GM12875 (cell line): Measurements from ENCODE around the gene CSF1R.

ENCODE experiments used
- H3K4me3 ChIP-seq: one replicate; pipeline ENCODE4 v1.5.1; 2011; ENCODE audit warnings: low read depth, low read length, control low read depth
- TF ChIP-seq, protein P1 (sequence below): IDR thresholded peaks from 2 replicates; pipeline ENCODE4 v1.5.1; 2011; ENCODE audit warnings: low read depth, mild to moderate bottlenecking, control low read depth, inconsistent platforms, low read length, moderate library complexity, borderline replicate concordance; ENCODE audit not compliant: insufficient read depth

The CSF1R gene

DNA sequence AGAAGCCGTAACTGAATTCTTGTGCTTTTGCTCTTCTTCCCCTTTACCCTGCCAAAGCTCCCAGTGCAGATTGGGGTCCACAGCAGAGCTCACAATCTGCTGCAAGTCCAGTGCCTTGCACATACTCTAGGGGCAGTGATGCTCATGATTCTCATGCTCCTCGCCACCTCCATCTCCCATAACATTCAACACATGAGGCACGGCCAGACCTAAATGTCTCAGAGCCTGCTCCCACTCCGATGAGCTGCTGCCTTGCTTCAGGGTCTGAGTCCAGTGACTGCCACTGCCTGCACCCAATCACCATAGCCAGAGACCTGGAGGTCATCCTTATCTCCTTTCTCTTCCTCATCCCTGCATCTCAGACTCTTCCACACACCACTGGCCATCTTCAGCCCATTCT lies 10.5 kb downstream of the CSF1R start:
- H3K4me3 ChIP-seq = no peak overlapping the region
- TF ChIP-seq, protein P1, sequence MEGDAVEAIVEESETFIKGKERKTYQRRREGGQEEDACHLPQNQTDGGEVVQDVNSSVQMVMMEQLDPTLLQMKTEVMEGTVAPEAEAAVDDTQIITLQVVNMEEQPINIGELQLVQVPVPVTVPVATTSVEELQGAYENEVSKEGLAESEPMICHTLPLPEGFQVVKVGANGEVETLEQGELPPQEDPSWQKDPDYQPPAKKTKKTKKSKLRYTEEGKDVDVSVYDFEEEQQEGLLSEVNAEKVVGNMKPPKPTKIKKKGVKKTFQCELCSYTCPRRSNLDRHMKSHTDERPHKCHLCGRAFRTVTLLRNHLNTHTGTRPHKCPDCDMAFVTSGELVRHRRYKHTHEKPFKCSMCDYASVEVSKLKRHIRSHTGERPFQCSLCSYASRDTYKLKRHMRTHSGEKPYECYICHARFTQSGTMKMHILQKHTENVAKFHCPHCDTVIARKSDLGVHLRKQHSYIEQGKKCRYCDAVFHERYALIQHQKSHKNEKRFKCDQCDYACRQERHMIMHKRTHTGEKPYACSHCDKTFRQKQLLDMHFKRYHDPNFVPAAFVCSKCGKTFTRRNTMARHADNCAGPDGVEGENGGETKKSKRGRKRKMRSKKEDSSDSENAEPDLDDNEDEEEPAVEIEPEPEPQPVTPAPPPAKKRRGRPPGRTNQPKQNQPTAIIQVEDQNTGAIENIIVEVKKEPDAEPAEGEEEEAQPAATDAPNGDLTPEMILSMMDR = peak; percentile 24; the same call in 1 of the 2 replicates

DNA sequence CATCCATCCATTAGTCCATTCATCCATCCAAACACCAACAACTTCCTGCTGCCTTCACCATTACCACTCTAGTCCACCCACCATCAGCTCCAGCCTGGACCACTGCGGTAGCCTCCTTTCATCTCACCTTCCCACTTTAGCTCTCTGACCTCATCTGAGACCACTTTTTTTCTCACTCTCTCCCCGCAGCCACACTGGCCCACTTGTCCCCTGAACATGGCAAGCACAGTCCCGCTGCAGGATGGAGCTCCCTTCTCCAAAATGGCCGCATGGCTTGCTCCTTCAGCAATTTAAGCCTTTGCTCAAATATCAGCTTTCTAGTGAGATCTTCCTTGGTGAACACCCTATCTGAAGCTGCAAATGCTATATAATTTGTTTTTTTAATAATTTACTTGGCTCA lies 11.1 kb downstream of the CSF1R start:
- TF ChIP-seq, protein P1 = no peak

DNA sequence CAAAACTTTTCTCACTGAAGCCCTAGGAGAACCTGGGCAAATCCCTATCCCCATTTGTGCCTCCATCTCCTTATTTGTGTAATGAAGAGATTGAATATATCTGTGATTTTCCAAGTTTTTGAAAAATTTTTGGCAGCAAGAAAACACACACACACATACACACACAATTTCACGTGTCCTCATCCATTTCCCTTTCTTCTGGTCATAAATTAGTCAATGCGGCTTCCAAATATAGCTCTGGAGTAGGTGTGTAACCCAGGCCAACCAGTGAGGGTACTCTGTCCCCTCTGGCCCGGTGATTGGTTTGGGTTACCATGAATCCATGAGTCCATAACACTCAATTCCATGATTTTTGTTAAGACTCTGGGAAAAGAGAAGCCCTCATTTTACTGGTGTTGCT lies 12.7 kb downstream of the CSF1R start:
- TF ChIP-seq, protein P1 = no peak
- H3K4me3 ChIP-seq = no peak overlapping the region

More for the DNA sequence above, 11.1 kb downstream of the CSF1R start:
- no peak overlapping the region for H3K4me3 ChIP-seq

DNA sequence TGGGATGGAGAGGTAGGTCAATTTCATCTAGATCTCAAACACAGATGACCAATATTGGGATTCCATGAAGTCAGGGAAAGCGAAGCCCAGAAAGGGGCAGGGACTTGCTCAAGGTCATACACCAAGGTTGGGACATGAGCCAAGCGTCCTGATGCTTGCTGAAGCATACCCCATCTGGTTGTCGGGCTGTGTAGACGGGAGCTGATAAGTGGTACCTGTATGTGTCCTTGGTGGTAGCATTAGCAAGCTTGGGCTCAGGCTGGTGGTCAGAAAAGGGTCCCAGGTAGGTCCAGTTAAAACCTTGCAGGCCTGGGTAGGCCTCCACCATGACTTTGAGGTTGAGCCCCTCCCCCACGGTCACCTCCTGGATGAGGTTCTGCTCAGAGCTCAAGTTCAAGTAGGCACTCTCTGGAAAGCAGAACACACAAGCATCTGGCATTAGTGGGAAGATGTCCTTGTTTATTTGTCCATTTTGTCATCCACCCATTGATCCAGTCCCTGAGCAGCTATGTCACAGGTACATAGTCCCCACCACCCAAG lies 13.2 kb downstream of the CSF1R start:
- H3K4me3 ChIP-seq = no peak overlapping the region
- TF ChIP-seq, protein P1 = no peak

DNA sequence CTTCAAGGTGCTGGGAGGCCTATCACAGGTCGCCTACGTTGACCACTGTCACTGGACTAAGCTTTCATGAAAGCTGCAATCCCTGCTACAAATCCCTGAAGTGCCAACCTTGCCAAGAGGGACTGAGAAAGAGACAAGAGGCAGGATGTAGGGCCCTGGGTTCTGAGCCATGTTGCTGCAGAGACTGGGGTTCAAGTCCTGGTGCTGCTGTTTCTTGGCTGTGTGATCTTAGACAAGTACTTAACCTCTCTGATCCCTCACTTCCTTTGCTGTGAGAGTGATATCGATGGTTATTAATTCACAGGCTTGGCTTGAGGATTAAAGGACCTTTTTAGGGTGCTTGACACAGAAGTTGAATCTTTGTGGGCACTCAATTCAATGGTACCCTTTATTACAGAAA lies 15.5 kb downstream of the CSF1R start:
- TF ChIP-seq, protein P1 = no peak
- no peak overlapping the region for H3K4me3 ChIP-seq

DNA sequence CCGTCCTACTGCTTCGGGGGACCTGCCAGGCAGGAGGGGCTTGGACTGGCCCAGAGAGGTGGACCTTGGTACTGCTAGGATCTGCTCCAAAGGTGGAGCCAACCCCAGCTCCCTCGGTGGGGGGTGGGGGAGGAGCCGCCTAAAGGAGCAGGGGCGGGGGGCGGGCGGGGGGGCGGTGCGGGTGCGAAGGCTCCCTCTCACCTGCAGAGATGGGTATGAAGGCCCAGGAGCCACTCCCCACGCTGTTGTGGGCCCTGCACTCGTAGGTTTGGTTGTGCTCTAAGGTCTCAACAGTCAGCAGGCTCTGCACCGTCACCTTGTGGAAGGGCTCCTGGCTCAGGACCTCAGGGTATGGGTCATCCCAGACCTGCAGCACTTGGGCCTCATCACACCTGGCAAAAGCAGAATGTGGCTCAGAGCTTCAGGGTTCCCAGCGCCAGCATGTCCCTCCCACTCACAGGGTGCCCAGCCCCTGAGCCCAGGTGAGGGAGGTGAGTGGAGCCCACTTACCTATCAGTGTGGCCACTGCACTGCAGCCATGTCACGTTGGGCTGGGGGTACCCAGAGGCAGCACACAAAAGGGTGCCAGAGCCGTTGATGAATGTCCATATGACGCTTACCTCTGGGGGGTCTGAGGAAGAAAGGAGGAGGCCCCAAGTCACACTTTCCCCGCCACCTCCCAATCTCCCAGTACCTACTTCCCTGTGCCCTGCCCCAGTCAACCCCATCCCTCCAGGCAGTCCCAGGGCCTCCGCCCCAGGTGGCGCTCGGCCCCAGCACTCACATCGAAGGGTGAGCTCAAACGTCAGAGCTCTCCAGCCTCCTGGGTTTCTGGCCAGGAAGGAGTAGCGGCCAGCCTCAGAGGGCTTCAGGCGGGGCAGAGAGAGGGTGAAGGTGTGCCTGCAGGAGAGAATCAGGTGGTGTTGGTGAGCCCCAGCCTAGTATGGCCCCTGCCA lies 16.4 kb downstream of the CSF1R start:
- H3K4me3 ChIP-seq = no peak overlapping the region
- TF ChIP-seq, protein P1 = no peak
